Ovary (tissue), 9 donors: ENCODE data around the gene SOCS3. TPM values are rescaled to one million over a fixed set of nuclear protein-coding genes. Genes with fewer than 3 reads are reported as not detected.
"Not testable (repeated sequence)": the region's sequence is repeated elsewhere in the genome, so short reads cannot be mapped to it uniquely, and the experiment has no call there.

Source experiments
- DNase-seq, 5 donors: peaks; one replicate each; pipeline ENCODE4 v3.0.0-alpha.2; 2019 to 2020
- H3K27ac ChIP-seq, 2 donors: fragments of 200-600 bp; one replicate each; pipeline versions ENCODE4 v1.5.1 to v1.8.0; 2019 to 2022
- H3K27me3 ChIP-seq: fragments of 200-600 bp; one replicate; pipeline ENCODE4 v1.8.0; 2022
- H3K36me3 ChIP-seq: fragments of 200-600 bp; sonication (generic); one replicate; pipeline ENCODE4 v1.5.1; 2019
- H3K4me1 ChIP-seq: one replicate; pipeline ENCODE4 v1.8.1; 2013; ENCODE audit warnings: mild to moderate bottlenecking, moderate library complexity; ENCODE audit not compliant: insufficient read depth
- H3K4me3 ChIP-seq: fragments of 200-600 bp; sonication (generic); one replicate; pipeline ENCODE4 v1.5.1; 2017
- H3K9me3 ChIP-seq, 2 donors: fragments of 200-600 bp in 1 of 2; sonication (generic) in 1 of 2; one replicate each; pipeline versions ENCODE4 v1.5.1 to v1.8.1; 2013 to 2019; ENCODE audit warnings: mild to moderate bottlenecking in 1 of 2, moderate library complexity in 1 of 2
- CTCF ChIP-seq, 3 donors: fragments of 450-650 bp in 2 of 3; fragments of 200-600 bp in 1 of 3; IDR thresholded peaks; one replicate each; pipeline versions ENCODE4 v1.5.1 to v1.8.0; 2016 to 2022; ENCODE audit warnings: antibody characterized with exemption in 3 of 3, mild to moderate bottlenecking in 1 of 3
- EP300 ChIP-seq: sonication (generic); formaldehyde crosslinking; IDR thresholded peaks from one replicate; pipeline ENCODE4 v1.6.1; 2017; ENCODE audit warnings: antibody characterized with exemption
- POLR2A ChIP-seq: fragments of 450-650 bp; IDR thresholded peaks from one replicate; pipeline ENCODE4 v1.6.1; 2017; ENCODE audit warnings: antibody characterized with exemption, mild to moderate bottlenecking, moderate library complexity
- WGBS, 3 donors: extraction: QIAGEN DNeasy Blood & Tissue Kit in 1 of 3; methylation state at CpG; one replicate each; pipeline versions ENCODE4 v1.1.5 to v1.1.7; 2013 to 2017; 5-methylcytosine and 5-hydroxymethylcytosine counted together
- intact Hi-C, 4 donors: fragments of 100-400 bp; cut with DNase I; formaldehyde crosslinking; loops; one replicate each; pipeline versions ENCODE4 v1.11.0 to v1.15.1; 2022 to 2023
- polyA plus RNA-seq, 2 donors: library from polyadenylated mRNA; stranded (reverse); fragments of 200-250 nt in 1 of 2; fragments of 350-450 nt in 1 of 2; fragmentation: Illumina TruSeq in 1 of 2; extraction: RNeasy Lipid Tissue Mini Kit (QIAGEN cat#74804) in 1 of 2; gene quantifications; one replicate each; pipeline ENCODE4 v1.2.3, GENCODE V29; 2013 to 2014
- total RNA-seq, 7 donors: library from RNA; depleted of rRNA in 2 of 7; stranded (reverse); fragments of >200 nt in 2 of 7; fragmentation: NEBNext Ultra II Directional in 3 of 7; extraction: Animal tissue kit (Norgen Biotek cat#: 25700) in 3 of 7; gene quantifications; one replicate each; pipeline versions ENCODE4 v1.1.0 to v1.2.4, GENCODE V29; 2016 to 2023
- donor health status: DM: no; HTN: no; CAD: no; lungs with moderate emphysema.
- donor health status: DM: no; HTN: no; CAD: no.
- donor health status: Bipolar disorder and iron deficiency.
- donor health status: DM: yes; HTN: yes; CAD: no.
- donor health status: DM: no; HTN: no; CAD: no.
- donor health status: DM: yes; HTN: yes; CAD: no.

Gene SOCS3
- total and polyA plus RNA-seq, 9 donors: 14.4 to 284 (median 56.5) TPM

DNA sequence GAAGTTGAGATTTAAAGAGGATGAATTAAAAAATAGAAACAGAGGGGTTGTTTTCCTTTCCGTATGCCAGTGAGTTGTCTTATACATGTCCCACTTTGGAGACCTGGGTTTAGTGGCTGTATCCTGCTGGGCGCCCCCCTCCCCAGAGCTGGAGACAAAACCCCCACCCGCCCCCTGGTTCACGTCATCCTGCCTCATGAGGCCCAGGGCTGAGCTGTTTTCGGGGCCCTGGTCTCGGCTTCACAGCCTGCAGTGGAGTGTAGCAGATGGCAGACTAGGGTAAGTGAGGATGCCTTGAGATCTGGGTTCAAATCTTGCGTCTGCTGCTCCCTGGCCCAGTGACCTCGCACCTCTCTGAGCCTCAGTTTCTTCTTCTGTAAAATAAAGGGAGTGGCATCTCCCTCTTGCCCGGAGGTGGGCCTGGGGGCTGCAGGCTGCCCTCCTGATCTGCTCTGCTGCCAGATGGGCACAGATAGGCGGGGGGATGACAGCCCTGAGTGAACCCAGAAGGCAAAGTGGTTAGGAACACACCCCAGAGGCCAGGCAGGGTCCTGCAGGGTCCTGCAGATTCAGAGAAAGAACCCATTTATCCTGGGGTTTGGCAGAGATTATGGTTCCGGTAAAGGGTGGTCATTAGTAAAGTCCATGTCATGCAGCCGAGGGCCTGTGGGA lies 45.1 kb downstream of the SOCS3 start:
- no peaks in the 10 kb centered on the region for H3K27me3 ChIP-seq
- no peaks in the 10 kb centered on the region for H3K9me3 ChIP-seq
- H3K27ac ChIP-seq: peak overlapping the region; percentile 47 to 76
- WGBS, 3 donors: 73 to 87% (median 76%) methylated on average over 12 of the region's 12 CpGs
- DNase-seq: peak in 2 of 5 donors; percentile 44 to 49
- TF ChIP-seq EP300 (no peak), CTCF (IDR thresholded peaks at IDR 0.05) (peak in 1 of 3 donors; percentile 13), POLR2A (no peak)
- H3K36me3 ChIP-seq: no peaks in the 10 kb centered on the region
- intact Hi-C loops: no loop called here
- no peak overlapping the region for H3K4me3 ChIP-seq
- H3K4me1 ChIP-seq: peaks cover 27% of the 10 kb centered on the region

GRCh38 chr17:78313735-78314648 lies 45.9 kb downstream of the SOCS3 start:
- TF ChIP-seq EP300 (peak; percentile 86), CTCF (IDR thresholded peaks at IDR 0.05) (no peak), POLR2A (peak; percentile 41)
- peak; percentile 79 to 87 (median 82) for DNase-seq
- 3 to 5% (median 4%) methylated on average over 55 to 80 of the region's 80 CpGs for WGBS, 3 donors

DNA sequence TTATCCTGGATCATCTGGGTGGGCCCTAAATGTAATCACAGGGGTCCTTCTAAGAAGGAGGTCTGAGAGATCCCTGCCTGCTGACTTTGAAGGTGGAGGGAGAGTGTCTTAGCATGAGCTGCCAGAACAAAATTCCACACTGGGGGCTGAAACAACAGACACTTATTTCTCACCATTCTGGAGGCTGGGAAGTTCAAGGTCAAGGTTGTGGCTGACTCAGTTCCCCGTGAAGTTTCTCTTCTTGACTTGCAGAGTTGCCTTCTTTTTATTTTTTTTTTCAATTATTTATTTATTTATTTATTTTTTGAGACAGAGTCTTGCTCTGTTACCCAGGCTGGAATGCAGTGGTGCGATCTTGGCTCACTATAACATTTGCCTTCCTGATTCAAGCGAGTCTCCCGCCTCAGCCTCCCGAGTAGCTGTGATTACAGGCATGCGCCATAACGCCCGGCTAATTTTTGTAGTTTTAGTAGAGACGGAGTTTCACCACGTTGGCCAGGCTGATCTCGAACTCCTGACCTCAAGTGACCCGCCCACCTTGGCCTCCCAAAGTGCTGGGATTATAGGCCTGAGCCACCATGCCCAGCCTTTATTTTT lies 50.1 kb downstream of the SOCS3 start:
- Histone ChIP-seq H3K4me1 (peaks cover 16% of the 10 kb centered on the region), H3K27ac (peak overlapping the region; percentile 2 to 37)
- H3K36me3 ChIP-seq, H3K9me3 ChIP-seq, H3K27me3 ChIP-seq, intact Hi-C loops, H3K4me3 ChIP-seq: not testable (repeated sequence)
- 39 to 65% (median 46%) methylated on average over 12 of the region's 12 CpGs for WGBS, 3 donors
- DNase-seq: peak in 4 of 5 donors; percentile 50 to 72 (median 60)

More at GRCh38 chr17:78313735-78314648, 45.9 kb downstream of the SOCS3 start:
- intact Hi-C loops: no loop called here
- H3K27me3 ChIP-seq: no peaks in the 10 kb centered on the region
- peaks cover 28% of the 10 kb centered on the region for H3K4me1 ChIP-seq
- H3K4me3 ChIP-seq: peak overlapping the region; percentile 34
- H3K27ac ChIP-seq: peak overlapping the region; percentile 0 to 65
- no peaks in the 10 kb centered on the region for H3K36me3 ChIP-seq
- no peaks in the 10 kb centered on the region for H3K9me3 ChIP-seq

GRCh38 chr17:78307887-78308638 lies 51.8 kb downstream of the SOCS3 start:
- H3K4me3 ChIP-seq: no peak overlapping the region
- no peaks in the 10 kb centered on the region for H3K27me3 ChIP-seq
- WGBS, 3 donors: 47 to 66% (median 51%) methylated on average over 10 to 13 of the region's 13 CpGs
- H3K27ac ChIP-seq: peak overlapping the region in 1 of 2 donors; percentile 8
- intact Hi-C loops: no loop called here
- peak; percentile 76 to 81 (median 77) for DNase-seq
- no peaks in the 10 kb centered on the region for H3K36me3 ChIP-seq
- H3K4me1 ChIP-seq: peaks cover 14% of the 10 kb centered on the region
- TF ChIP-seq EP300 (no peak), CTCF (IDR thresholded peaks at IDR 0.05) (peak; percentile 9 to 58 (median 46)), POLR2A (no peak)
- no peaks in the 10 kb centered on the region for H3K9me3 ChIP-seq
